T-cell (primary cell): ENCODE measurements around the gene ITGA4. TPM values are rescaled to one million over a fixed set of nuclear protein-coding genes. Genes with fewer than 3 reads are reported as not detected.

Source experiments
- ATAC-seq, 4 experiments: fragments of 200-7000 bp in 3 of 4; fragments of 150-1000 bp in 1 of 4; cut with Tn5 transposase; replicated peaks in 1 of 4; 1 replicate in 3 of 4; 2 replicates in 1 of 4; pipeline ENCODE4 v1.10.0; 2021; ENCODE audit warnings: moderate library complexity in 3 of 4, mild to moderate bottlenecking in 2 of 4, moderate number of reproducible peaks in 1 of 4
- CTCF ChIA-PET, 2 donors: fragments of 300-600 bp; sonication (Branson Sonifier 250); formaldehyde crosslinking; loops; one replicate each; lab custom pipeline; 2022; ENCODE audit warnings: antibody characterized with exemption in 2 of 2; lab: Charles Lee
- POLR2A ChIA-PET, 2 donors: fragments of 300-600 bp; sonication (Branson Sonifier 250); formaldehyde crosslinking; loops; one replicate each; lab custom pipeline; 2022; ENCODE audit warnings: antibody characterized with exemption in 2 of 2; lab: Charles Lee
- DNase-seq, 35 experiments: peaks; one replicate each; pipeline versions ENCODE4 v3.0.0 to v3.0.0-alpha.2; 2013 to 2023
- H3K27ac ChIP-seq: one replicate; pipeline ENCODE4 v1.5.1; 2013; ENCODE audit warnings: low read length
- H3K27me3 ChIP-seq, 2 experiments: replicated peaks in 1 of 2; 1 replicate in 1 of 2; 2 replicates in 1 of 2; pipeline versions ENCODE4 v1.6.1 to v1.7.0; 2013; ENCODE audit warnings: low read length in 1 of 2, mixed read lengths in 1 of 2; ENCODE audit not compliant: control insufficient read depth in 2 of 2, insufficient read depth in 2 of 2; ENCODE audit errors: extremely low read depth in 1 of 2
- H3K36me3 ChIP-seq, 2 donors: 1 replicate in 1 of 2; 2 replicates in 1 of 2; pipeline versions ENCODE4 v1.6.1 to v1.7.0; 2013; ENCODE audit warnings: low read length in 1 of 2; ENCODE audit not compliant: control insufficient read depth in 2 of 2, insufficient read depth in 1 of 2; ENCODE audit errors: extremely low read depth in 1 of 2
- H3K4me1 ChIP-seq, 2 experiments: 1 replicate in 1 of 2; 2 replicates in 1 of 2; pipeline versions ENCODE4 v1.6.1 to v1.7.0; 2013; ENCODE audit warnings: low read length in 2 of 2, mixed read lengths in 1 of 2; ENCODE audit not compliant: insufficient read depth in 2 of 2, control insufficient read depth in 1 of 2; ENCODE audit errors: extremely low read depth in 1 of 2
- H3K4me3 ChIP-seq, 2 donors: 1 replicate in 1 of 2; 2 replicates in 1 of 2; pipeline versions ENCODE4 v1.5.1 to v1.7.0; 2013; ENCODE audit warnings: mild to moderate bottlenecking in 2 of 2, low read length in 1 of 2, moderate library complexity in 1 of 2; ENCODE audit not compliant: control insufficient read depth in 1 of 2; ENCODE audit errors: extremely low read depth in 1 of 2
- H3K9me3 ChIP-seq: 2 replicates; pipeline ENCODE4 v1.7.0; 2013
- H3K27ac Mint-ChIP-seq, 2 donors: one replicate each; pipeline ENCODE4 v1.8.0; 2020 to 2021; ENCODE audit warnings: mild to moderate bottlenecking in 2 of 2, mixed read lengths in 2 of 2
- H3K27me3 Mint-ChIP-seq, 2 donors: one replicate each; pipeline ENCODE4 v1.8.0; 2021 to 2022; ENCODE audit warnings: mixed read lengths in 2 of 2
- H3K36me3 Mint-ChIP-seq: one replicate; pipeline ENCODE4 v1.8.0; 2021; ENCODE audit warnings: mixed read lengths
- H3K4me1 Mint-ChIP-seq, 3 donors: one replicate each; pipeline ENCODE4 v1.8.0; 2020 to 2022; ENCODE audit warnings: mixed read lengths in 3 of 3, mild to moderate bottlenecking in 1 of 3
- H3K4me3 Mint-ChIP-seq, 3 donors: one replicate each; pipeline ENCODE4 v1.8.0; 2020 to 2022; ENCODE audit warnings: mild to moderate bottlenecking in 3 of 3, mixed read lengths in 3 of 3, moderate library complexity in 3 of 3
- H3K9me3 Mint-ChIP-seq, 3 donors: one replicate each; pipeline ENCODE4 v1.8.0; 2020 to 2022; ENCODE audit warnings: mixed read lengths in 3 of 3
- WGBS: methylation state at CpG from one replicate; pipeline ENCODE4 v1.1.5; 2013; ENCODE audit warnings: missing lambda C conversion rate; ENCODE audit not compliant: insufficient coverage; 5-methylcytosine and 5-hydroxymethylcytosine counted together
- total RNA-seq, 35 experiments: library from RNA in 6 of 35; stranded (reverse) in 6 of 35; fragments of 120-200 nt in 1 of 35; gene quantifications; one replicate each; pipeline versions ENCODE4 v1.2.1 to v1.2.4 and lab custom pipeline; 2013 to 2026

Gene ITGA4
- total RNA-seq, 5 donors from 2014 or later (not counting 1 experiment from before 2014, with no cell fraction given): 150 to 318 (median 255) TPM

- Mint-ChIP-seq H3K36me3 (peaks cover 20% of the 10 kb centered on the region), H3K4me1 (no peaks in the 10 kb centered on the region), H3K9me3 (peaks cover 0 to 3% (median 2%) of the 10 kb centered on the region in 3 donors), H3K27me3 (no peaks in the 10 kb centered on the region), H3K4me3 (no peak overlapping the region), H3K27ac (no peak overlapping the region)
- Histone ChIP-seq H3K4me1 (no peaks in the 10 kb centered on the region), H3K4me3 (no peak overlapping the region), H3K36me3 (no peaks in the 10 kb centered on the region), H3K27ac (no peak overlapping the region), H3K9me3 (no peaks in the 10 kb centered on the region), H3K27me3 (no peaks in the 10 kb centered on the region)
- ATAC-seq (no peak), DNase-seq (no peak)
- ChIA-PET CTCF (interaction anchor here in 1 of 2 donors (0.6 kb wide), 1 partner anchor 42 kb away, joined by 4 read pairs; no protein-coding TSS in a partner anchor), POLR2A (no interaction called here)
- WGBS: no CpG with 5 or more reads among the region's 3 CpGs
Observed at GRCh38 chr2:181546086-181546485, 88.9 kb downstream of the ITGA4 start.

DNA sequence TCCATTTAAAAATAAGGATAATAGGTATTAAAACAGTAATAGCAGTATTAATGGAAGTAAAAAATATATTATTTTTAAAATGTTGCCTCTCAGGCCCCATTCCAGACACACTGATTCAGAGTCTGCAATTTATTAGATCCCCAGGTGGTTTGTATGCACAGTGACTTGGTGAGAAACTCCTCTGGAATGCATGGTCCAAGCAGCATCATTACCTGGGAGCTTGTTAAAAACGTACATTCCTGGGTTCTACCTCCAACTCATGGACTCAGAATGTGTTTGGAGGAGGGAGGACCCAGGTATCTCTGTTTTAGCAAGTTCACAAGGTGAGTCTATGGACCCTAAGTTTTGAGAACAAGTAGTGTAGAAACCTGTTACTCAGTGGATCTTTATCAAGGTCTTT, 95.6 kb downstream of the ITGA4 start:
- Histone ChIP-seq H3K4me1 (no peaks in the 10 kb centered on the region), H3K27ac (no peak overlapping the region), H3K4me3 (no peak overlapping the region), H3K27me3 (no peaks in the 10 kb centered on the region), H3K36me3 (no peaks in the 10 kb centered on the region), H3K9me3 (no peaks in the 10 kb centered on the region)
- Mint-ChIP-seq H3K27me3 (no peaks in the 10 kb centered on the region), H3K9me3 (peaks cover 0 to 3% (median 0%) of the 10 kb centered on the region in 3 donors), H3K36me3 (peaks cover 12% of the 10 kb centered on the region), H3K4me3 (no peak overlapping the region), H3K27ac (no peak overlapping the region), H3K4me1 (peaks cover 0 to 9% (median 0%) of the 10 kb centered on the region in 3 donors)
- WGBS: no CpG with 5 or more reads among the region's 1 CpG
- POLR2A ChIA-PET: no interaction called here
- CTCF ChIA-PET: no interaction called here
- ATAC-seq: no peak
- DNase-seq: no peak

DNA sequence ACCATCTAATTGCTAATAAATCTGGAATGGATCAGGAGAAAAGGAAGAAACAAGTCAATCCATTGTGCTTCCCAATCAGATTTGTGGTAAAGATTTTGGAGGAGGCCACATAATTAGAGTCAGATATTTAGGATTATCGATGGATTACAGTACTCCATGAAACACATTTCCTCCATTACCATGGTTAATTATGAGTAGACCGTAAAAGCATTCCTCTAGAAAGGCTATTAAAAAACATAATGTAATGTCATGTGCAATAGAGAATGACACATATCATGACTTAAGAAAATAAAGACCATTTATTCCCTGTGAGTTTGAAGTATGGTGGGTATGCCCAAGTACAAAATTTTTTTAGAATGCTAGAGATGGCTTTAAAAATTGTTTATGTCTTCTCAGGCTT, 96.1 kb downstream of the ITGA4 start:
- H3K4me1 Mint-ChIP-seq: peaks cover 0 to 9% (median 0%) of the 10 kb centered on the region in 3 donors
- H3K36me3 Mint-ChIP-seq: peaks cover 12% of the 10 kb centered on the region
- no peaks in the 10 kb centered on the region for H3K27me3 Mint-ChIP-seq
- no peak overlapping the region for H3K4me3 Mint-ChIP-seq
- Histone ChIP-seq H3K27ac (no peak overlapping the region), H3K4me3 (no peak overlapping the region), H3K9me3 (no peaks in the 10 kb centered on the region), H3K4me1 (no peaks in the 10 kb centered on the region), H3K36me3 (no peaks in the 10 kb centered on the region), H3K27me3 (no peaks in the 10 kb centered on the region)
- WGBS: no CpG with 5 or more reads among the region's 2 CpGs
- ATAC-seq (no peak), DNase-seq (no peak)
- CTCF ChIA-PET: interaction anchor here in 1 of 2 donors (0.7 kb wide), 1 partner anchor 446 kb away, joined by 3 read pairs; no protein-coding TSS in a partner anchor
- H3K27ac Mint-ChIP-seq: no peak overlapping the region
- POLR2A ChIA-PET: no interaction called here
- peaks cover 0 to 3% (median 0%) of the 10 kb centered on the region in 3 donors for H3K9me3 Mint-ChIP-seq

DNA sequence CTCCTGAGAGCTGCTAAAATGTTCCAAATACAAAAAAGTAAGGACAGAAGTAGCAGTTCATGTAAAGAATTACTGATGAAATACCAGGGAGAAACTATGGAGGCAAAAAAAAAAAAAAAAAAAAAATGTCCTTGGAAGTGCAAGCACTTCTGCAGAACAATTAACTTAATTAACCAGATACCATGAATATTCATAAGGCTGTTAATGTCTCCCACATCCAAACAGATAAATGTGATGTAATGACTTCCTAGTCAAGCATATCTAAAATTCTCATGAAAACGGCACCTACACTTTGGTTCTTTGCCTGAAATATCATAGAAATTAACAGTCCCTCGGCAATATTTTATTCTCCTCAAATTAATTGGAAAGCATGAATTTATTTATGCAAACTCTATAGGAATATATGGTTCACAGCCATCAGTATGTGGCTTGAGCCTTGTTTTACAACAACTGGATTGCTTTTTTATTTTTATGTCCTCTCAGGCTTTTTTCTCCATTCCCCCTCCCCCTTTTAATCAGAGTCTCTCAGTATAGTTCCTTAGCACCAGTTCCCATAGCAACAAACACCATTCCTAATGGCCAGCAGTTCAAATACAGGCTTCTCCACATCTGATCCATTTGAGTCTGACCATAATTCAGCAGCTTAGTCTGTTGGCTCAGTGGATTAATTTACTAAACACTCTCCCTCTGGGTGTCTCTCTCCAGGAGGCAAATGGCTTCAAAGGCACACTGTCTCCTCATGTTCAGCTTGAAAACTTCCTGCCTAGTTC, 97.1 kb downstream of the ITGA4 start:
- Mint-ChIP-seq H3K36me3 (peaks cover 8% of the 10 kb centered on the region), H3K27ac (no peak overlapping the region), H3K4me1 (peaks cover 0 to 9% (median 0%) of the 10 kb centered on the region in 3 donors), H3K4me3 (no peak overlapping the region), H3K27me3 (no peaks in the 10 kb centered on the region), H3K9me3 (peaks cover 0 to 3% (median 0%) of the 10 kb centered on the region in 3 donors)
- DNase-seq (no peak), ATAC-seq (no peak)
- CTCF ChIA-PET: interaction anchor here in 1 of 2 donors (0.7 kb wide), 1 partner anchor 447 kb away, joined by 3 read pairs; no protein-coding TSS in a partner anchor
- no peaks in the 10 kb centered on the region for H3K27me3 ChIP-seq
- POLR2A ChIA-PET: no interaction called here
- H3K9me3 ChIP-seq: no peaks in the 10 kb centered on the region
- no peaks in the 10 kb centered on the region for H3K4me1 ChIP-seq
- no peak overlapping the region for H3K27ac ChIP-seq
- no CpG with 5 or more reads among the region's 2 CpGs for WGBS
- no peaks in the 10 kb centered on the region for H3K36me3 ChIP-seq
- no peak overlapping the region for H3K4me3 ChIP-seq

- no peak overlapping the region for H3K4me3 ChIP-seq
- Mint-ChIP-seq H3K4me1 (peaks cover 0 to 9% (median 0%) of the 10 kb centered on the region in 3 donors), H3K9me3 (peaks cover 0 to 3% (median 0%) of the 10 kb centered on the region in 3 donors), H3K27me3 (no peaks in the 10 kb centered on the region), H3K4me3 (no peak overlapping the region), H3K36me3 (peaks cover 4% of the 10 kb centered on the region), H3K27ac (no peak overlapping the region)
- no peaks in the 10 kb centered on the region for H3K4me1 ChIP-seq
- ChIA-PET POLR2A (no interaction called here), CTCF (no interaction called here)
- no CpG with 5 or more reads among the region's 2 CpGs for WGBS
- no peaks in the 10 kb centered on the region for H3K27me3 ChIP-seq
- ATAC-seq (no peak), DNase-seq (no peak)
- no peaks in the 10 kb centered on the region for H3K9me3 ChIP-seq
- no peak overlapping the region for H3K27ac ChIP-seq
- no peaks in the 10 kb centered on the region for H3K36me3 ChIP-seq
Observed at GRCh38 chr2:181558371-181558770, 101.2 kb downstream of the ITGA4 start.

DNA sequence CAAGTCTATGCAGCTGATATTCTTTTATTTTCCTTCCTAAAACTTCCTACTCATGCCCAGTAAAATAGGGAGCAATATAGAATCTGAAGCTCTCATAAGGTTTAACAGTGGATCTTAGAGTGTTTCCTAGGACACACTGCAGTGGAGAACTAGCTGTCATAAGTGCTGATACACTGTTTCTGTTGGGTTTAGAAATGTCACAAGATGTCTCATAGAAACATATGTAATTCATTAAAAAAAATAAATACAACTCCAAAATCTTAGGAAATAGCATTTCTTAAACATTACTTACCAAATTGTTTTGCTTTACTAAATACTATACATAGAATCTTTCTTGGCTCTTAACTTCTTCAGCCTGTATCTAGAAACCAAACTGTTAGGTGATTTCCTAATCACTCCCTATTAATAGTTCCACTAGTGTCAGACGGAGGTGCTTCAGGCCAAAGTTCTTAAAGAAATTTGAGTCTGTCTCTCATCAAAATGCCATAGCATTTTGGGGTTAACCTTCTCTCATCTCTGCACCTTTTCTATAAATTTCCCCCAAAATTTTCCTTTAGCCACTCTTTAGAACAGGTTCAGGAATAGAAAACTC, 106.0 kb downstream of the ITGA4 start:
- no peak overlapping the region for H3K27ac Mint-ChIP-seq
- CTCF ChIA-PET: no interaction called here

More for the DNA sequence above, 106.0 kb downstream of the ITGA4 start:
- WGBS: 80% methylated on average over 1 of the region's 1 CpG
- ATAC-seq (no peak), DNase-seq (no peak)
- Histone ChIP-seq H3K27me3 (no peaks in the 10 kb centered on the region), H3K4me3 (no peak overlapping the region), H3K9me3 (no peaks in the 10 kb centered on the region), H3K4me1 (no peaks in the 10 kb centered on the region), H3K36me3 (no peaks in the 10 kb centered on the region), H3K27ac (no peak overlapping the region)
- POLR2A ChIA-PET: no interaction called here
- H3K36me3 Mint-ChIP-seq: no peaks in the 10 kb centered on the region
- H3K4me1 Mint-ChIP-seq: peaks cover 2 to 6% (median 4%) of the 10 kb centered on the region in 3 donors
- H3K4me3 Mint-ChIP-seq: no peak overlapping the region
- H3K27me3 Mint-ChIP-seq: no peaks in the 10 kb centered on the region
- no peaks in the 10 kb centered on the region for H3K9me3 Mint-ChIP-seq
